HG03066 (cell line): ENCODE measurements around the gene PAPPA.

Experiments used
- ATAC-seq: cut with Tn5 transposase; IDR thresholded peaks from one replicate; pipeline ENCODE4 v1.9.1; 2021; ENCODE audit warnings: low read depth; ENCODE audit not compliant: unreplicated experiment

Gene PAPPA

GRCh38 chr9:116369706-116370105 lies 216.1 kb downstream of the PAPPA start:
- ATAC-seq, result no peak

- no peak for ATAC-seq
These were observed 217.0 kb downstream of the PAPPA start for GRCh38 chr9:116370556-116370955.

- ATAC-seq, result no peak
These were observed 218.6 kb downstream of the PAPPA start for GRCh38 chr9:116372081-116372673.

GRCh38 chr9:116372786-116373185 lies 219.2 kb downstream of the PAPPA start:
- no peak for ATAC-seq

GRCh38 chr9:116377179-116377798 lies 223.7 kb downstream of the PAPPA start:
- no peak for ATAC-seq

- ATAC-seq, result no peak
These were observed 225.3 kb downstream of the PAPPA start for GRCh38 chr9:116378873-116379272.

- ATAC-seq, result no peak
These were observed 226.2 kb downstream of the PAPPA start for GRCh38 chr9:116379821-116380220.

- no peak for ATAC-seq
These were observed 227.0 kb downstream of the PAPPA start for GRCh38 chr9:116380496-116380995.

- no peak for ATAC-seq
These were observed 227.8 kb downstream of the PAPPA start for GRCh38 chr9:116381350-116381749.

GRCh38 chr9:116382053-116382452 lies 228.5 kb downstream of the PAPPA start:
- no peak for ATAC-seq

- ATAC-seq, result no peak
These were observed 229.5 kb downstream of the PAPPA start for GRCh38 chr9:116383133-116383532.

GRCh38 chr9:116383936-116384335 lies 230.3 kb downstream of the PAPPA start:
- no peak for ATAC-seq

- ATAC-seq, result no peak
These were observed 234.5 kb downstream of the PAPPA start for GRCh38 chr9:116387934-116388698.

GRCh38 chr9:116389541-116390302 lies 236.1 kb downstream of the PAPPA start:
- no peak for ATAC-seq

- ATAC-seq, result peak; percentile 64
These were observed 237.0 kb downstream of the PAPPA start for GRCh38 chr9:116390303-116391228.

- no peak for ATAC-seq
These were observed 237.8 kb downstream of the PAPPA start for GRCh38 chr9:116391306-116391900.

- no peak for ATAC-seq
These were observed 239.6 kb downstream of the PAPPA start for GRCh38 chr9:116393198-116393597.

- no peak for ATAC-seq
These were observed 240.5 kb downstream of the PAPPA start for GRCh38 chr9:116394070-116394469.

- ATAC-seq, result no peak
These were observed 241.5 kb downstream of the PAPPA start for GRCh38 chr9:116394894-116395698.
